GM20431 (cell line): ENCODE data around the gene SDC1.

Experiments
- in situ Hi-C: fragments of 300-500 bp; cut with MseI, MboI; formaldehyde crosslinking; loops from one replicate; pipeline ENCODE4 v1.15.0; 2020; ENCODE audit warnings: low sequenced_read_pairs; ENCODE audit not compliant: unreplicated experiment

The SDC1 gene

GRCh38 chr2:20229322-20230113 is 4.6 kb upstream of the SDC1 start:
- in situ Hi-C loops: no loop called here

- in situ Hi-C loops: no loop called here
Measured at GRCh38 chr2:20227894-20228505, 3.1 kb upstream of the SDC1 start.

- in situ Hi-C loops: no loop called here
Measured at GRCh38 chr2:20226152-20226545, 1.2 kb upstream of the SDC1 start.

- in situ Hi-C loops: no loop called here
Measured at GRCh38 chr2:20225294-20226151, 593 bp upstream of the SDC1 start.

GRCh38 chr2:20224164-20224715 is 690 bp downstream of the SDC1 start:
- in situ Hi-C loops: no loop called here

- in situ Hi-C loops: no loop called here
Measured at GRCh38 chr2:20223407-20224163, 1.3 kb downstream of the SDC1 start.

- in situ Hi-C loops: no loop called here
Measured at GRCh38 chr2:20222769-20223406, 2.0 kb downstream of the SDC1 start.

GRCh38 chr2:20222014-20222768 is 2.7 kb downstream of the SDC1 start:
- in situ Hi-C loops: no loop called here

GRCh38 chr2:20221555-20221973 is 3.4 kb downstream of the SDC1 start:
- in situ Hi-C loops: no loop called here

- in situ Hi-C loops: no loop called here
Measured at GRCh38 chr2:20220806-20221554, 4.0 kb downstream of the SDC1 start.

- in situ Hi-C loops: no loop called here
Measured at GRCh38 chr2:20219763-20220380, 5.1 kb downstream of the SDC1 start.

GRCh38 chr2:20218331-20219320 is 6.3 kb downstream of the SDC1 start:
- in situ Hi-C loops: no loop called here

GRCh38 chr2:20217041-20217970 is 7.6 kb downstream of the SDC1 start:
- in situ Hi-C loops: no loop called here

GRCh38 chr2:20216130-20217025 is 8.6 kb downstream of the SDC1 start:
- in situ Hi-C loops: no loop called here
